Measurements from ENCODE around the gene CHFR. TPM values are rescaled to one million over a fixed set of nuclear protein-coding genes. Genes with fewer than 3 reads are reported as not detected.

The CHFR gene
- total and polyA plus RNA-seq, 2 of the 4 experiments (the other 2 are of a cell fraction) = 13.4 to 35.3 TPM

- no peaks in the 10 kb centered on the region for H3K9me3 ChIP-seq (ENCODE audit: control insufficient read depth, insufficient read depth, low read length)
- CTCF ChIA-PET = no interaction called here
- peaks cover 17 to 61% of the 10 kb centered on the region in 2 experiments for H3K79me1 ChIP-seq (ENCODE audit: low read depth in 1 of 2, low read length in 2 of 2)
- ATAC-seq (ENCODE audit: low read depth) (no peak), DNase-seq (no peak)
- peaks cover 79% of the 10 kb centered on the region for H3K36me3 ChIP-seq (ENCODE audit: control insufficient read depth, insufficient read depth, low read length)
- no peak overlapping the region for H2AK9ac ChIP-seq (replicated peaks; ENCODE audit: low read depth, low read length, poor library complexity)
- H2BK20ac ChIP-seq (ENCODE audit: low read depth, low read length) = no peak overlapping the region
- H3K14ac ChIP-seq (replicated peaks; ENCODE audit: low read depth, low read length) = no peak overlapping the region
- H3K4me2 ChIP-seq (ENCODE audit: low read depth, low read length) = no peak overlapping the region
- H3K4me3 ChIP-seq (ENCODE audit: insufficient read depth, low read depth, low read length) = no peak overlapping the region
- peaks cover 51% of the 10 kb centered on the region for H4K20me1 ChIP-seq (ENCODE audit: insufficient read depth, low read length)
- H4K5ac ChIP-seq (ENCODE audit: low read depth, low read length) = no peak overlapping the region
- in situ Hi-C loops (cut with MboI; ENCODE audit: low sequenced_read_pairs) (no loop called here), intact Hi-C loops (cut with micrococcal nuclease) (no loop called here), dilution Hi-C loops (cut with HindIII; ENCODE audit: low sequenced_read_pairs, unreplicated experiment) (no loop called here)
- no peak overlapping the region for H2AK5ac ChIP-seq (ENCODE audit: low read depth, low read length)
- no peaks in the 10 kb centered on the region for H3K9me1 ChIP-seq (ENCODE audit: insufficient read depth, low read length)
- H3K18ac ChIP-seq (ENCODE audit: low read depth, low read length) = no peak overlapping the region
- no peaks in the 10 kb centered on the region for H3K27me3 ChIP-seq (ENCODE audit: control insufficient read depth, insufficient read depth, low read length)
- no peak overlapping the region for H3K4ac ChIP-seq (ENCODE audit: low read depth, low read length)
- no peak overlapping the region for H3K27ac ChIP-seq (ENCODE audit: insufficient read depth, low read length)
- no peak overlapping the region for H3K9ac ChIP-seq (ENCODE audit: low read depth, low read length)
- H2BK15ac ChIP-seq (ENCODE audit: low read depth, low read length) = no peak overlapping the region
- POLR2A ChIA-PET (ENCODE audit: unreplicated experiment) = no interaction called here
- no peaks in the 10 kb centered on the region for H3K4me1 ChIP-seq (ENCODE audit: control insufficient read depth, insufficient read depth, low read length)
- 97% methylated on average over 9 of the region's 15 CpGs; no CpG with 5 or more reads in 1 of the 2 experiments for WGBS, 2 experiments (ENCODE audit: extremely low coverage in 2 of 2, insufficient read length in 1 of 2)
- no peak overlapping the region for H3K56ac ChIP-seq (ENCODE audit: extremely low read depth, insufficient read depth, low read length)
- H4K91ac ChIP-seq (ENCODE audit: insufficient read depth, low read depth, low read length) = no peak overlapping the region
- TF ChIP-seq SMC3 (IDR thresholded peaks at IDR 0.05; ENCODE audit: low read depth, low read length) (no peak), BHLHE40 (IDR thresholded peaks at IDR 0.05; ENCODE audit: low read depth, low read length) (no peak)
- no TSS peak for BruUV-seq (replicated peaks)
- no peak overlapping the region for H3K23ac ChIP-seq (ENCODE audit: low read depth, low read length)
- no peak overlapping the region for H2BK120ac ChIP-seq (ENCODE audit: low read depth, low read length)
- no peak overlapping the region for H2BK5ac ChIP-seq (ENCODE audit: low read depth, low read length, poor library complexity, severe bottlenecking)
- H2AFZ ChIP-seq (replicated peaks; ENCODE audit: low read length, poor library complexity) = peak overlapping the region; percentile 2
- H4K8ac ChIP-seq (ENCODE audit: low read depth in 2 of 2, low read length in 2 of 2) = no peak overlapping the region
These were observed 88.6 kb downstream of the CHFR start for GRCh38 chr12:132798836-132799235.
